HCT116 (cell line): ENCODE results near the gene PLPP6. TPM values are rescaled to one million over a fixed set of nuclear protein-coding genes. Genes with fewer than 3 reads are reported as not detected.

ENCODE experiments used
- ATAC-seq: fragments of 200-7000 bp; cut with Tn5 transposase; 2 replicates; pipeline ENCODE4 v1.9.1; 2020; ENCODE audit warnings: mild to moderate bottlenecking, moderate library complexity
- BruUV-seq: library from RNA; stranded (reverse); fragments of 400-500 nt; replicated peaks from 2 replicates; lab custom pipeline; 2021; lab: Mats Ljungman, UMichigan
- CTCF ChIA-PET: fragments of 300-600 bp; sonication (Branson Sonifier 250); formaldehyde crosslinking; loops from one replicate; lab custom pipeline; 2021; ENCODE audit warnings: antibody characterized with exemption; lab: Charles Lee
- POLR2A ChIA-PET: fragments of 300-600, 350-600 bp; sonication (Branson Sonifier 250); formaldehyde crosslinking; loops from one replicate; lab custom pipeline; 2021; ENCODE audit warnings: antibody characterized with exemption; lab: Charles Lee
- RAD21 ChIA-PET, 2 experiments: fragments of 300-600 bp; sonication (Branson Sonifier 250); formaldehyde crosslinking; loops; one replicate each; lab custom pipeline; 2023; ENCODE audit warnings: low total read pairs in 2 of 2; ENCODE audit not compliant: uncharacterized antibody in 2 of 2, unreplicated experiment in 2 of 2, low non-redundant PET in 1 of 2; lab: Charles Lee
- DNase-seq: peaks from one replicate; pipeline ENCODE4 v3.0.0-alpha.2; 2010; ENCODE audit warnings: low read depth, low spot score
- H2AFZ ChIP-seq: fragments of 200-600 bp; shearing (Covaris generic), sonication (generic); 2 replicates; pipeline ENCODE4 v1.6.1; 2017; ENCODE audit warnings: low read depth, mixed run types, mixed read lengths, antibody characterized with exemption, low read length; ENCODE audit not compliant: poor library complexity, severe bottlenecking
- H3K27ac ChIP-seq: 2 replicates; pipeline ENCODE4 v1.5.1; 2012; ENCODE audit warnings: low read depth, low read length
- H3K27me3 ChIP-seq: fragments of 200-600 bp; sonication (generic); 2 replicates; pipeline ENCODE4 v1.6.1; 2016; ENCODE audit warnings: mixed run types, low read length, mixed read lengths; ENCODE audit not compliant: insufficient read depth
- H3K36me3 ChIP-seq, 2 experiments: fragments of 200-500 bp in 1 of 2; fragments of 200-600 bp in 1 of 2; sonication (Bioruptor generic) in 1 of 2; sonication (generic) in 1 of 2; 2 replicates each; pipeline versions ENCODE4 v1.5.1 to v1.6.1; 2014 to 2016; ENCODE audit warnings: low read length in 2 of 2, inconsistent platforms in 1 of 2, mixed read lengths in 1 of 2, mixed run types in 1 of 2; ENCODE audit not compliant: insufficient read depth in 2 of 2, control insufficient read depth in 1 of 2
- H3K4me1 ChIP-seq, 2 experiments: fragments of 200-600 bp in 1 of 2; sonication (generic) in 1 of 2; 2 replicates each; pipeline versions ENCODE4 v1.5.1 to v1.6.1; 2012 to 2017; ENCODE audit warnings: low read length in 2 of 2, inconsistent platforms in 1 of 2, mild to moderate bottlenecking in 1 of 2, mixed read lengths in 1 of 2, mixed run types in 1 of 2, moderate library complexity in 1 of 2; ENCODE audit not compliant: insufficient read depth in 2 of 2, control insufficient read depth in 1 of 2
- H3K4me2 ChIP-seq: fragments of 200-600 bp; sonication (generic); 2 replicates; pipeline ENCODE4 v1.6.1; 2017; ENCODE audit warnings: mixed run types, low read length, mixed read lengths
- H3K4me3 ChIP-seq, 2 experiments: fragments of 200-600 bp in 1 of 2; sonication (generic) in 1 of 2; replicated peaks in 1 of 2; 2 replicates each; pipeline ENCODE4 v1.5.1; 2011 to 2016; ENCODE audit warnings: low read length in 2 of 2, control low read depth in 1 of 2, low read depth in 1 of 2, mild to moderate bottlenecking in 1 of 2, mixed read lengths in 1 of 2, mixed run types in 1 of 2
- H3K79me2 ChIP-seq: fragments of 200-600 bp; sonication (generic); 2 replicates; pipeline ENCODE4 v1.6.1; 2017; ENCODE audit warnings: mild to moderate bottlenecking, mixed run types, low read length, moderate library complexity, mixed read lengths; ENCODE audit not compliant: insufficient read depth
- H3K9ac ChIP-seq: fragments of 200-600 bp; sonication (generic); 2 replicates; pipeline ENCODE4 v1.6.1; 2016; ENCODE audit warnings: low read length, mixed read lengths
- H3K9me2 ChIP-seq: fragments of 200-600 bp; sonication (generic), shearing (Covaris generic); 2 replicates; pipeline ENCODE4 v1.6.1; 2017; ENCODE audit warnings: mixed run types, mild to moderate bottlenecking, moderate library complexity; ENCODE audit not compliant: insufficient read depth
- H3K9me3 ChIP-seq, 2 experiments: fragments of 200-500 bp in 1 of 2; fragments of 200-600 bp in 1 of 2; sonication (Bioruptor generic) in 1 of 2; sonication (generic) in 1 of 2; 2 replicates each; pipeline ENCODE4 v1.6.1; 2014 to 2017; ENCODE audit warnings: low read length in 2 of 2, mixed read lengths in 2 of 2, inconsistent platforms in 1 of 2, low read depth in 1 of 2, mild to moderate bottlenecking in 1 of 2, mixed run types in 1 of 2, moderate library complexity in 1 of 2; ENCODE audit not compliant: control insufficient read depth in 1 of 2, insufficient read depth in 1 of 2
- H4K20me1 ChIP-seq: fragments of 200-600 bp; sonication (generic), shearing (Covaris generic); 2 replicates; pipeline ENCODE4 v1.6.1; 2017; ENCODE audit warnings: mixed run types, mild to moderate bottlenecking, moderate library complexity; ENCODE audit not compliant: insufficient read depth
- CBX3 ChIP-seq: IDR thresholded peaks from 2 replicates; pipeline ENCODE4 v1.6.1; 2012; ENCODE audit warnings: low read depth
- CEBPB ChIP-seq: IDR thresholded peaks from 2 replicates; pipeline ENCODE4 v1.6.1; 2012; ENCODE audit warnings: low read depth
- EGR1 ChIP-seq: IDR thresholded peaks from 2 replicates; pipeline ENCODE4 v1.6.1; 2012; ENCODE audit warnings: low read depth
- JUND ChIP-seq: IDR thresholded peaks from 2 replicates; pipeline ENCODE4 v1.6.1; 2012
- POLR2AphosphoS5 ChIP-seq: IDR thresholded peaks from 2 replicates; pipeline ENCODE4 v1.6.1; 2011; ENCODE audit warnings: mild to moderate bottlenecking, low read depth, low read length, moderate library complexity
- SP1 ChIP-seq: IDR thresholded peaks from 2 replicates; pipeline ENCODE4 v1.6.1; 2012; ENCODE audit warnings: low read depth
- TCF7L2 ChIP-seq: IDR thresholded peaks from 2 replicates; pipeline ENCODE4 v1.7.0; 2011; ENCODE audit warnings: borderline replicate concordance, inconsistent platforms; ENCODE audit not compliant: insufficient read depth, insufficient read length; ENCODE audit errors: extremely low read depth
- YY1 ChIP-seq: IDR thresholded peaks from 2 replicates; pipeline ENCODE4 v1.6.1; 2011; ENCODE audit warnings: low read length, low read depth, moderate library complexity, mild to moderate bottlenecking; ENCODE audit not compliant: insufficient replicate concordance; ENCODE audit errors: extremely low read depth
- ZFX ChIP-seq: fragments of 450-650 bp; IDR thresholded peaks from 2 replicates; pipeline ENCODE4 v1.6.1; 2017
- ZNF274 ChIP-seq: fragments of 200-500 bp; sonication (Bioruptor generic); IDR thresholded peaks from 2 replicates; pipeline ENCODE4 v1.6.1; 2014; ENCODE audit warnings: mild to moderate bottlenecking, low read depth, low read length, inconsistent platforms
- intact Hi-C: fragments of 100-400 bp; cut with micrococcal nuclease; formaldehyde crosslinking; loops from 2 replicates; pipeline ENCODE4 v1.10.0; 2022
- total RNA-seq: library from RNA; stranded (reverse); gene quantifications from one replicate; pipeline ENCODE4 v1.2.1, GENCODE V29; 2021; ENCODE audit not compliant: unreplicated experiment
- TF ChIP-seq, protein P1 (sequence below): IDR thresholded peaks from 2 replicates; pipeline ENCODE4 v1.6.1; 2012; ENCODE audit warnings: low read depth
- TF ChIP-seq, protein P2 (sequence below): IDR thresholded peaks from 2 replicates; pipeline ENCODE4 v1.6.1; 2012

Gene PLPP6
- total RNA-seq, 1 experiment from 2014 or later = 5.0 TPM

DNA sequence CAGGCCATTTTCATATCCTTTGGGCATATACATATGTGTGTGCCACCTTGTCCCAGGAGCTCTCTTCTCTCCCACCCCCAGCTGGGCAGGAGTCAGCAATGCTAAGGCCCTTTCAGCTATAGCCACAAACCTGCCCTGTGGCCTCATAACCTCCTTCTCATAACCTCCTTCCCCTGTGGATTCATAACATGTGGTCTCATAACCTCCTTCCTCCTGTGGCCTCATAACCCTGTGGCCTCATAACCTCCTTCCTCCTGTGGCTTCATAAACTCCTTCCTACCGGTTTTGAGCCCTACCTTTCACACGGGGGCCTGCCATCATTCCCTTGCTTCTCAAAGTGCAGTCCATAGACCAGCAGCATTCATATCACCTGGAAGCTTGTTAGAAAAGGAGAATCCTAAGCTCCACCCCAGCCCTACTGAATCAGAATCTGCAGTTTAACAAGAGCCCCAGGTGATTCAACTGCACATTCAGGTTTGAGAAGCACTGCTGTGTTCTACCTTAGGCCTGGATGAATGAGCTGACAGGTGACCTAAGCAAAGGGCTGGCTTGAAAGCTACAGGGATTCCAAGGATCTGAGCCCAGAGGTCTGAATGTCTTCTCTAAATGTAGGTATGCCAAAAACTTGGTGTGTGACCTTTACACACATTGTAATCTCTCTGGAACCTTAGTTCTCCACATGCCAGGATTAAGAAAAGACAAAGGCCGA is 41.9 kb upstream of the PLPP6 start:
- RAD21 ChIA-PET = no interaction called here
- Histone ChIP-seq H3K4me1 (no peaks in the 10 kb centered on the region), H3K4me3 (no peak overlapping the region), H3K79me2 (no peaks in the 10 kb centered on the region), H3K36me3 (no peaks in the 10 kb centered on the region), H2AFZ (no peak overlapping the region), H3K27me3 (no peaks in the 10 kb centered on the region), H3K27ac (no peak overlapping the region), H4K20me1 (no peaks in the 10 kb centered on the region), H3K9me3 (no peaks in the 10 kb centered on the region), H3K9me2 (no peaks in the 10 kb centered on the region), H3K9ac (no peak overlapping the region), H3K4me2 (no peak overlapping the region)
- intact Hi-C loops = no loop called here
- TF ChIP-seq SP1 (no peak), EGR1 (no peak), CBX3 (no peak), YY1 (no peak), JUND (no peak), ZFX (no peak), CEBPB (no peak), POLR2AphosphoS5 (no peak), ZNF274 (no peak), TCF7L2 (no peak)
- TF ChIP-seq, protein P1, sequence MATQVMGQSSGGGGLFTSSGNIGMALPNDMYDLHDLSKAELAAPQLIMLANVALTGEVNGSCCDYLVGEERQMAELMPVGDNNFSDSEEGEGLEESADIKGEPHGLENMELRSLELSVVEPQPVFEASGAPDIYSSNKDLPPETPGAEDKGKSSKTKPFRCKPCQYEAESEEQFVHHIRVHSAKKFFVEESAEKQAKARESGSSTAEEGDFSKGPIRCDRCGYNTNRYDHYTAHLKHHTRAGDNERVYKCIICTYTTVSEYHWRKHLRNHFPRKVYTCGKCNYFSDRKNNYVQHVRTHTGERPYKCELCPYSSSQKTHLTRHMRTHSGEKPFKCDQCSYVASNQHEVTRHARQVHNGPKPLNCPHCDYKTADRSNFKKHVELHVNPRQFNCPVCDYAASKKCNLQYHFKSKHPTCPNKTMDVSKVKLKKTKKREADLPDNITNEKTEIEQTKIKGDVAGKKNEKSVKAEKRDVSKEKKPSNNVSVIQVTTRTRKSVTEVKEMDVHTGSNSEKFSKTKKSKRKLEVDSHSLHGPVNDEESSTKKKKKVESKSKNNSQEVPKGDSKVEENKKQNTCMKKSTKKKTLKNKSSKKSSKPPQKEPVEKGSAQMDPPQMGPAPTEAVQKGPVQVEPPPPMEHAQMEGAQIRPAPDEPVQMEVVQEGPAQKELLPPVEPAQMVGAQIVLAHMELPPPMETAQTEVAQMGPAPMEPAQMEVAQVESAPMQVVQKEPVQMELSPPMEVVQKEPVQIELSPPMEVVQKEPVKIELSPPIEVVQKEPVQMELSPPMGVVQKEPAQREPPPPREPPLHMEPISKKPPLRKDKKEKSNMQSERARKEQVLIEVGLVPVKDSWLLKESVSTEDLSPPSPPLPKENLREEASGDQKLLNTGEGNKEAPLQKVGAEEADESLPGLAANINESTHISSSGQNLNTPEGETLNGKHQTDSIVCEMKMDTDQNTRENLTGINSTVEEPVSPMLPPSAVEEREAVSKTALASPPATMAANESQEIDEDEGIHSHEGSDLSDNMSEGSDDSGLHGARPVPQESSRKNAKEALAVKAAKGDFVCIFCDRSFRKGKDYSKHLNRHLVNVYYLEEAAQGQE = no peak
- TF ChIP-seq, protein P2, sequence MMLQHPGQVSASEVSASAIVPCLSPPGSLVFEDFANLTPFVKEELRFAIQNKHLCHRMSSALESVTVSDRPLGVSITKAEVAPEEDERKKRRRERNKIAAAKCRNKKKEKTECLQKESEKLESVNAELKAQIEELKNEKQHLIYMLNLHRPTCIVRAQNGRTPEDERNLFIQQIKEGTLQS = no peak
- no peak for DNase-seq
- POLR2A ChIA-PET = no interaction called here
- CTCF ChIA-PET = interaction anchor here (1.3 kb wide), 1 partner anchor 16 kb away, joined by 8 read pairs; no protein-coding TSS in a partner anchor
- ATAC-seq = no peak
- BruUV-seq = no TSS peak
